Measurements from ENCODE around the gene BPGM.

The BPGM gene

GRCh38 chr7:134697205-134697886 lies 50.7 kb downstream of the BPGM start:
- no peak for DNase-seq (ENCODE audit: low spot score)

GRCh38 chr7:134698481-134698880 lies 51.8 kb downstream of the BPGM start:
- DNase-seq (ENCODE audit: low spot score) = no peak

GRCh38 chr7:134699021-134699818 lies 52.6 kb downstream of the BPGM start:
- DNase-seq (ENCODE audit: low spot score) = no peak

- no peak for DNase-seq (ENCODE audit: low spot score)
These were observed 53.2 kb downstream of the BPGM start for GRCh38 chr7:134699899-134700298.

DNA sequence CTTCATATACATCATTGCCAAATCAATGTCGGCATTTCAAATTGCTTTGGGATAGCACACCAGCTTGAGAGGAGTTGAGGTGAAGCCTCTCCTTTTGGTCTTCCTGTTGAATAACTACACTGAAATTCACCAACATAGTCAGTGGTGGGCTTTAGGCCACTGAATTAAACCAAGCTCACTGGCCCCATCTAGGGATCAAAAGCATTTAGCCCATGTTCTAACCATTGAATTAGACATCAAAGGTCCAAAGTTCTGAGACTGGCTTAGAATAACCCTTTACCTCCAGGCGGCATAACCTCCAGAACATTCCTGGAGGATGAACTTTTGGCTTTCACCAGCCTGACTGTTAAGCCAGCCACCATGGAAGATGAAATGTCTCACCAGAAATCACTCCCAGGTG lies 54.6 kb downstream of the BPGM start:
- DNase-seq (ENCODE audit: low spot score) = peak; percentile 56

GRCh38 chr7:134702366-134703240 lies 56.0 kb downstream of the BPGM start:
- DNase-seq (ENCODE audit: low spot score) = no peak

DNA sequence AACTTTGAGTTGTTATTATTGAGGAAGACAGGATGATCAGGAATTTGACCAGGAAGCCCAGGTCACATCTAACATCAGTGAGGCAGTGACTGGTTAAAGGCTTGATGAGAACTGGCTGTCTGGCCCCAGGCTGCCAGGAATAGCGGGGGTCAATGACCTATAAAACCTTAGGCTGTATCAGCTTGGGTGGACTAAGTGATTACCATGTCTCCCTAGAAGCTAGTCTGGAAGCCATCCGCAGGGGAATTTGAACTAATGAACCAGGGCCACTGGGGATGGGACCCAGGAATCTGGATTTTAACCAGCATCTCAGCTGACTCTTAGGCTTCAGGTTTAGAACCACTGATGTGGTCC lies 56.6 kb downstream of the BPGM start:
- DNase-seq (ENCODE audit: low spot score) = no peak

DNA sequence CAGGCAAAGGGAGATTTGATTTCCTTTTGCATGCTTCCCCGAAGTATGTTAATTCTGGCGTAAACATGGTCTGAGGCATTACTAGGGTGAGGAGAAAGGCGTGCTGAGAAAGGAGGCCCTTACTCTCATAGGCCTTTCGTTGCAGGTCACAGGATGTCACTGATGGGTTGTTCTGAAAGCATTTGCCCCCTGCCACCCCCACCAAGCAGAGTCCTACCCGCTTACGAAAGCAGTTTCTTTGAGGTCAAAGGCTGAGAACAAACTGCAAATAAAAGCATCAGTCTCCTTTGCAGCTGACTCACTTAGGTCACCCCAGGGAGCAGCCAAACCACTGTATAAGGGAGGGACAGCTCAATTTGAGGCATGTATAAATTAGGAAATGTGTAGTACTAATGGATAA lies 57.1 kb downstream of the BPGM start:
- DNase-seq (ENCODE audit: low spot score) = no peak

- DNase-seq (ENCODE audit: low spot score) = no peak
These were observed 58.2 kb downstream of the BPGM start for GRCh38 chr7:134704827-134705226.

- no peak for DNase-seq (ENCODE audit: low spot score)
These were observed 59.1 kb downstream of the BPGM start for GRCh38 chr7:134705716-134706115.

DNA sequence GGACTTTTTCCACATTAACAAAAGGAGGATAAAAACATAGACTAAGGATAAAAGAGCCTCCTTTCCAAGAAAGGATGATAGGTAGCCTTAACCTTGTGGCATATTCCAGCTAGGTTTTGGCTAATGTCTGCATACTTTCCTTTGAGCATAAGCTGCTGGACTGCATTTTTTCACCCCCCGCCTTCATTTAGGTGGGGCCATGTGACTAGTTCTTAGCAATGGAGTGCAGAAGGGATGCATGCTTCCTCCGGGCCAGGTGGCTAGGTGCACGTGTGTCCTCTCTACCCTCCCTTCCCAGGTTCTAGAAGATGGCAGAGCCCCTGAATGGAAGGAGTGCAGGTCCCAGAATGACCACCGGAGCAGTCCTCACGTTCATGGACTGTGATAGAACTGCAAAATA lies 59.8 kb downstream of the BPGM start:
- DNase-seq (ENCODE audit: low spot score) = no peak

DNA sequence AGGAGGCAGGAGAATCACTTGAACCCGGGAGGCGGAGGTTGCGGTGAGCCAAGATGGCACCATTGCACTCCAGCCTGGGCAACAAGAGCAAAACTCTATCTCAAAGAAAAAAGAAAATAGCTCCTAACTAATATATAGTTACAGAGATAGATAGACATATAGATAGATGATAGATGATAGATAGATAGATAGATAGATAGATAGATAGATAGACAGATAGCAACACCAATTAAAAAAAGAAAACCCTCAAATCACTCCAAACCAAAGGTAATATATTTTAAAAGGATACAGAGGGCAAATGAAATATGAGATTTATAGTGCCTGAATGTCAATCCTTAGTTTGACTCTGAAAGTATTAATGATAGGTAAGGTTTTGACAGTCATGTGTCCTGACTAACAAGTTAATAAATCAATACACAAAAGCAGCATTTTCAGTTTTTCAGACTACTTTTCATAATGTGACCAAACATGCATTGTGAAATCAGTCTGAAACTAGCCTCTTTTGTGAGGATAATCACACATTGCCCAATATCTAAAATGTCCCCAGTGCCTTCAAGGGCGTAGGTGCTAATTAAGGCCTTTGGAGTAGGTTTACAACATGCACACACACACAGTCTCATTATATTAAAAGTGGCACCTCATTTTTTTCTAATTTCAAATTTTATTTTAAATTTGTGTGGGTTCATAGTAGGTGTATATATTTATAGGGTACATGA lies 61.2 kb downstream of the BPGM start:
- DNase-seq (ENCODE audit: low spot score) = no peak

GRCh38 chr7:134708692-134709091 lies 62.0 kb downstream of the BPGM start:
- no peak for DNase-seq (ENCODE audit: low spot score)

DNA sequence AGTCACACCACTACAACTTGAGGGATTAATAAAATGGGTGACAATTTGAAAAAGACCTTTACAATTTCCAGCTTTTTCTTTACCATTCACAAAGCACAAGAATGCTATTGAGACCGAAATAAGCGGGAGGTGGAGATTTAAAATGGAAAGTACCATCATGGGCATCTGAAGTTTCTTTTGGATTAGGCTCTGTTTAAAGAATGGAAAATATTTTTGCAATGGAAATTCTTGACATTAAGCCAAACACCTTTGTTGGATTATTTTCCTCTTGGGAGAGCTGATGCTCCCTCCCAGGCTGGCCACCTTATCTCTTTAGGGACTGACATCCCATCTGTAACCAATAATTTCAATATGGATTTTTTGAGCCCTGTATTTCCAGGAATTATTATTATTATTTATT lies 62.5 kb downstream of the BPGM start:
- no peak for DNase-seq (ENCODE audit: low spot score)

DNA sequence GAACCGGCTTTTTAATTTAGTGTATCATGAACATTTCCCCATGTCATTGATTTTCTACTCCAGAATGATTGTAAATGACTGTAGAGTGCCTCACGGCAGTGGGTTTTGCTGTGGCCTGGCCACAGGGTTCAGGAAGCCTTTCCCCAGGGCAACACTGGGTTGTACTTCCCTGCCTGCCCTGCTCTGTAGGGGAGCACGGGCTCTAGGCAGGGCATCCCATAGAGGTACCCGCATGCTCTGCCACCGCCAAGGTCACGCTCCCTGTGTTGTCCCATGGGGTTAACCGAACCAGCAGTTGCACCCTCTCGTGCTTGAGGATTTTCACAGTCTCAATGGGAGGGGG lies 63.8 kb downstream of the BPGM start:
- DNase-seq (ENCODE audit: low spot score) = no peak

GRCh38 chr7:134710854-134711624 lies 64.4 kb downstream of the BPGM start:
- DNase-seq (ENCODE audit: low spot score) = peak; percentile 74

DNA sequence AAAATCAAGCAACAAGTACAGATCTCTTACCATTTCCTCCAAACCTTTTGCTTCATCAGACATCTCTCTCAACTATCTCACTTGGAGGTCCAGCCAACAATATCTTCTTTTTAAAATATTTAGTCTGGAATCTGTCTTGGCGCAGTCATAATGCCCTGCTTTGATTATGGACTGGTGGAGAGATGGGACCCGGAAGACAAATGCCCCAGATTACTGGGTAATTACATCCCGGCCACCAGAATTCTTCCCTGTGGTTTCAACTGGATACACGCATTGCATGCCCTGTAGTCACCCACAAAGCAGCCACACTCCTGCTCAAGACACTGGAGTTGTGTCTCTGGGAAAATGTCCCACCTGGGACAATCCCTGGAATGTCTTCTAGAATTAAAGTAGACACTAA lies 65.5 kb downstream of the BPGM start:
- DNase-seq (ENCODE audit: low spot score) = no peak

GRCh38 chr7:134714470-134715205 lies 68.0 kb downstream of the BPGM start:
- no peak for DNase-seq (ENCODE audit: low spot score)

GRCh38 chr7:134718211-134718875 lies 71.7 kb downstream of the BPGM start:
- no peak for DNase-seq (ENCODE audit: low spot score)
